ENCODE results near the gene CHSY1.

CHSY1 gene

GRCh38 chr15:101131489-101132389 is 120.1 kb downstream of the CHSY1 start:
- H3K27ac ChIP-seq, result peak overlapping the region; percentile 40
- TF ChIP-seq CTCF (conservative IDR thresholded peaks at IDR 0.05), result no peak

DNA sequence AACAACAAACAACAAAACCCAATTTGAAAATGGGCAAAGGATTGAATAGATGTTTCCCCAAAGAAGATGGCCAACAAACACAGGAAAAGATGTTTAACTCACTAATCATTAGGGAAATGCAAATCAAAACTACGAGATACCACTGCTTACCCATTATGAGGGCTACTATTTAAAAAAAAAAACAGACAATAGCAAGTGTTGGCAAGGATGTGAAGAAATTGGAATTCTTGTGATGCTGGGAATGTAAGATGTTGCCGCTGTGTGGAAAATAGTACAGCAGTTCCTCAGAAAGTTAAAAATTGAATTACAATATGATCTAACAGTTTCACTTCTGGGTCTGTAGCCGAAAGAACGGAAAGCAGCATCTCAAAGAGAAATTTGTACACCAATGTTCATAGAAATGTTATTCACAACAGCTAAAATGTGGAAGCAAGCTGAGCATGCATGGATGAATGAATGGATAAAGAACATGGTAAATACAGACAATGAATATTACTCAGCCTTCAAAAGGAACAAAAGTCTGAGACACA is 121.9 kb downstream of the CHSY1 start:
- no peak for TF ChIP-seq CTCF (conservative IDR thresholded peaks at IDR 0.05)

GRCh38 chr15:101128221-101129015 is 123.4 kb downstream of the CHSY1 start:
- peak overlapping the region; percentile 62 for H3K27ac ChIP-seq
- TF ChIP-seq CTCF (conservative IDR thresholded peaks at IDR 0.05), result no peak

More for the DNA sequence above, 121.9 kb downstream of the CHSY1 start:
- no peak overlapping the region for H3K27ac ChIP-seq

- no peak for TF ChIP-seq CTCF (conservative IDR thresholded peaks at IDR 0.05)
- peak overlapping the region; percentile 62 for H3K27ac ChIP-seq
Observed at GRCh38 chr15:101127506-101128076, 124.3 kb downstream of the CHSY1 start.

DNA sequence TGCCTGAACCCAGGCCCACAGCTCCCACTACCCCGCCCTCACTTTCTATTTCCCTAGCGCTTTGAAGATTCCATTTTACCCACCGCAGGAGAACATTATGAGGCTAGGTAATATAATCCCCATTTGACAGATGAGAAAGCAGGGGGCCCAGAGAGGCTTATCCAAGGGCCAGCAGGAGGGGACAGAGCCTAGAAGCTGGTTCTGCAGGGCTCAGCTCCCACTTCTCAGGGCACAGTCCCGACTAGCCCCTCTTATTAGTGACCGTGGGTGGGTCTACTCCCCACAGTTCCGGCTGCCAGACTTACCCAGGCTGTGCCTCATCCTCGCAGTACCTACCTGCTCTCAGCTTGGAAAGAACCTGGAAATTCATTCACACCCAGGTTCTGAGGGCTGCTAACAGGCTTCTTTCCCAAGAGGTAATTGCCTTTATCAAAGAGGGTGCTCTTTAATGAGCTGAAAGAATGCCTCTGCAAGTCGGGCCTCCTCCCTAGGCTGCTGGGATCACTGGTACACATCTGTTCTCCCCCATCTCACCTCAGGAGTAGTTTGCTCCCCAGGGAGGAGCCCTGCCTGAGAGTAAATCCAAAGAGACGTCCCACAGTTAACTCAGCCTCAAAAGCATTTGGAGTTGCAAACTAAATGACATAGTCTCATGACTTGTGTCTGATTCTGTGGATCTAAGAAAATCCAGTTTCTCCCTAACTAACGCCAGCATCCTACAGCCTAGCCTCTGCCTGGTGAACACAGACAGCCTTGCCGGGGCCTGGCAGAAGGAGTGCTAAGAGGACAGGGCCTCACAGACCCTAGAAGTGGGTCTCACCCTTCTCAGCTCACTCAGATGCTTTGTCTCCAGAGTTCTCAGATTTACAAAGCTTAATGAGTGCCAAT is 125.0 kb downstream of the CHSY1 start:
- no peak for TF ChIP-seq CTCF (conservative IDR thresholded peaks at IDR 0.05)
- H3K27ac ChIP-seq, result peak overlapping the region; percentile 62

DNA sequence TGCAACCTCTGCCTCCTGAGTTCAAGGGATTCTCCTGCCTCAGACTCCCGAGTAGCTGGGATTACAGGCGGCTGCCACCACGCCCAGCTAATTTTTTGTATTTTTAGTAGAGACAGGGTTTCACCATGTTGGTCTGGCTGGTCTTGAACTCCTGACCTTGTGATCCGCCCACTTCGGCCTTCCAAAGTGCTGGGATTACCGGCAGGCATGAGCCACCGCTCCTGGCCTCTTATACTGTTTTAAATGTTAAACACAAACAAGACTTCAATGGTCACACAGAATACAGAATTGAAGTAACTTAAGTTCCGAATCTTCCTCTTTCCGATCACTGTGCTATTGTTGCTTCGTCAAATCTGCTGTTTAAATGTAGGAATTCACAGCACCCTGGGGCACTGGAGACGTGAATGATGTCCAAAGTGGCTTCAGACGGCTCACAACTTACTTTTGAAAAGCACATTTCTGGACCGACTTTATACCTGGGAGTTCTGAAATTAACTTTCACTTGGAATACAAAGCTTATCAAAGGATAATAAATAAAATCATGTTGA is 125.9 kb downstream of the CHSY1 start:
- peak overlapping the region; percentile 62; the same call in 1 of the 2 replicates for H3K27ac ChIP-seq
